Activated CD4-positive, CD25-positive, alpha-beta regulatory T cell treated with anti-CD3 and anti-CD28 coated beads, Interleukin-2, amount 50 U/mL, for 24 hours (primary cell): ENCODE results near the gene PALLD.

Experiments
- ATAC-seq, 2 donors: fragments of 150-1000 bp; cut with Tn5 transposase; one replicate each; pipeline ENCODE4 v1.10.0; 2021; ENCODE audit warnings: mild to moderate bottlenecking in 1 of 2, moderate library complexity in 1 of 2

Gene PALLD

GRCh38 chr4:168837922-168838321 lies 341.1 kb downstream of the PALLD start:
- no peak for ATAC-seq

GRCh38 chr4:168839758-168840391 lies 343.0 kb downstream of the PALLD start:
- ATAC-seq: no peak

- no peak for ATAC-seq
Observed at GRCh38 chr4:168840392-168840763, 343.5 kb downstream of the PALLD start.

- no peak for ATAC-seq
Observed at GRCh38 chr4:168841000-168841671, 344.3 kb downstream of the PALLD start.

GRCh38 chr4:168841672-168842019 lies 344.8 kb downstream of the PALLD start:
- ATAC-seq: no peak

GRCh38 chr4:168842186-168842585 lies 345.3 kb downstream of the PALLD start:
- ATAC-seq: no peak

GRCh38 chr4:168843635-168844034 lies 346.8 kb downstream of the PALLD start:
- no peak for ATAC-seq

- no peak for ATAC-seq
Observed at GRCh38 chr4:168844353-168845049, 347.6 kb downstream of the PALLD start.

- ATAC-seq: no peak
Observed at GRCh38 chr4:168845897-168846296, 349.0 kb downstream of the PALLD start.

GRCh38 chr4:168846414-168846813 lies 349.6 kb downstream of the PALLD start:
- ATAC-seq: no peak

- ATAC-seq: no peak
Observed at GRCh38 chr4:168847771-168848502, 351.1 kb downstream of the PALLD start.

GRCh38 chr4:168849030-168849675 lies 352.3 kb downstream of the PALLD start:
- ATAC-seq: no peak

- ATAC-seq: no peak
Observed at GRCh38 chr4:168849997-168850396, 353.1 kb downstream of the PALLD start.

- no peak for ATAC-seq
Observed at GRCh38 chr4:168852387-168852786, 355.5 kb downstream of the PALLD start.

- no peak for ATAC-seq
Observed at GRCh38 chr4:168852933-168853713, 356.3 kb downstream of the PALLD start.

- ATAC-seq: no peak
Observed at GRCh38 chr4:168853770-168854169, 356.9 kb downstream of the PALLD start.

- no peak for ATAC-seq
Observed at GRCh38 chr4:168854350-168854921, 357.6 kb downstream of the PALLD start.

- no peak for ATAC-seq
Observed at GRCh38 chr4:168856312-168856711, 359.5 kb downstream of the PALLD start.

GRCh38 chr4:168857009-168857408 lies 360.2 kb downstream of the PALLD start:
- no peak for ATAC-seq

- no peak for ATAC-seq
Observed at GRCh38 chr4:168857546-168858314, 360.9 kb downstream of the PALLD start.

GRCh38 chr4:168859100-168859499 lies 362.2 kb downstream of the PALLD start:
- no peak for ATAC-seq
